SKM-1 (cell line): ENCODE results near the gene KIZ.
A peak's percentile ranks its signal among the peaks of the same experiment; 100 is the strongest.

Experiments
- DNase-seq: peaks from one replicate; lab custom pipeline; 2025; ENCODE audit not compliant: unreplicated experiment; lab: John Stamatoyannopoulos, UW

Gene KIZ, protein sequence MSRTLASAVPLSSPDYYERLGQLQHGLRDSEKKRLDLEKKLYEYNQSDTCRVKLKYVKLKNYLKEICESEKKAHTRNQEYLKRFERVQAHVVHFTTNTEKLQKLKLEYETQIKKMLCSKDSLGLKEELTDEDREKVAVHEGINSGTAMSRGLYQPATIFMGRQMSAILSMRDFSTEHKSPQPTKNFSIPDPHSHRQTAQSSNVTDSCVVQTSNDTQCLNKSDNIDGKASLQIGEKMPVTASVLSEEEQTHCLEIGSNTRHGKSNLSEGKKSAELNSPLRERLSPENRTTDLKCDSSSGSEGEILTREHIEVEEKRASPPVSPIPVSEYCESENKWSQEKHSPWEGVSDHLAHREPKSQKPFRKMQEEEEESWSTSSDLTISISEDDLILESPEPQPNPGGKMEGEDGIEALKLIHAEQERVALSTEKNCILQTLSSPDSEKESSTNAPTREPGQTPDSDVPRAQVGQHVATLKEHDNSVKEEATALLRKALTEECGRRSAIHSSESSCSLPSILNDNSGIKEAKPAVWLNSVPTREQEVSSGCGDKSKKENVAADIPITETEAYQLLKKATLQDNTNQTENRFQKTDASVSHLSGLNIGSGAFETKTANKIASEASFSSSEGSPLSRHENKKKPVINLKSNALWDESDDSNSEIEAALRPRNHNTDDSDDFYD

DNA sequence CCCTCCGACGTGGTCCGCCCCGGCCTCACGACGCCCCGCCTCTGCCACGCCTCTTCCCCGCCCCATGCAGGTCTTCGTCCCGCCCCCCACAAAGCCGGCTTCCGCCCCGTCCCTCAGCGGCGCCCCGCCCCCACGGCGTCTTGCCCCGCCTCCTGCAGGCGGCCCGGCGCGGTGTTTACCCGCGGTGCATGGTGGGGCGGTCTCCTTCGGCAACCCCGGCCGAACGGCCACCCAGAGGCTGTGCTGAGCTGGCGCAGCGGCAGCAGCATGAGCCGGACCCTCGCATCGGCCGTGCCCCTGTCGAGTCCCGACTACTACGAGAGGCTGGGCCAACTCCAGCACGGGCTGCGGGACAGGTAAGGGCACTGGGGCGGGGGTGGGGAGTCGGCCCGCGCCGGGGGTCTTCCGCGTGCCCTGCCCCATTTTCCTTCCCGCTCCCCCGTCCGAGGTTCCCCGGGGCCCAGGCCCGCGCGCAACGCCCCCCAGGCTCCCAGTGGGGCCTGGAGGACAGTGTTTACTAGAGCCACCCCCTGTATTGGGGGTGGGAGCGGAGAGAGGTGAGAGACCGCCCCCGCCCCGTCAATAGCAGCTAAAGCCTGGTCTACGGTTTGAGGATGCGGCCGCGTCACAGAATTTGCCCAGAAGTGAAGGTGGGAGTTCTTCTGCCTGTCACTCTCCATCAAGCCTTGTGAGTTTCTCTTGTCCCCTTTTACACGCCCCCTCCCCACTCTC, at the start of gene KIZ:
Gene KIZ (plus strand): TSS at position 234 of the 732 bp plus-strand sequence. CDS start 34 bp downstream, at position 268.
- DNase-seq, result peak; percentile 76

DNA sequence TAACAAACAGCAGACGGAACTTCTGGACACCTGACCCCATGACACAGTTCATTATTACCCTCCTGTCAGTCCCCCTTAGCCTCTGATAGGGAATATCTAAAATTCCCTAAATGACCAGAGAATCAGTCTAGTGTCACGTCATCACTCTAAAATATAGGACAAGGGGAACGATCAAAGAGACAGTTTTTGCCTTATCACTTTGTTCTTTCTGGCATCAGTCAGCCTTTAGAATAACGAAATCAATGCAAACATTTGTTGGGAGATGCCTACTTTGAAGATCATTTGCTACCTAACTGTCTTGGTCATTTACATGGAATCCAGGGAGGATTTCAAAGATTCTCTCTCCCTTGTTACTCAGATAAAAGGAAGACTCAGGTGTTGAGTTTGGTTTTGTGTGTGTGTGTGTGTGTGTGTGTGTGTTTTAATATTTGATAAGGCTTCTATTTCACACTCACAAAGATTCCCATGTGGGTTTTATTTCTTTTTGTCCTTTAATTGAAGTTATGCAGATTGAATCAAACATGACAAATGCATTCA, 48.0 kb upstream of the KIZ start:
- DNase-seq, result no peak

DNA sequence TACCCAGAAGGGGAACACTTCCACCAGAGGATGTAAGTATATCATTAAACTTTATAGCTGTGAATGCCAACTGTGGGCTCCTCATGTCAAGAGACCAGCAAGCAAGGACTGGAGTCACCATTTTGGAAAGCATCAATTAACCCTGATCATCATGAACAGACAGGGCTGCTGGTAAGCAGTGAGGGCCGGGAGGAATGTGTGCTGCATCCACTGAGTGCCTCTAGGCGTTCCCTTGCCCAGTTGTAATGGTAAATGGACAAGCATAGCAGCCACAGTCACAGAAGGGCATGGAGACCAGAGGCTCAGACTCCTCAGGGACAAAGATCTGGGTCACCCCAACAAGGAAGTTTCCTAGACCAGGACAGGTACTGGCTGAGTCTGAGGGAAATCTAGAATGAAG, 43.3 kb upstream of the KIZ start:
- no peak for DNase-seq

DNA sequence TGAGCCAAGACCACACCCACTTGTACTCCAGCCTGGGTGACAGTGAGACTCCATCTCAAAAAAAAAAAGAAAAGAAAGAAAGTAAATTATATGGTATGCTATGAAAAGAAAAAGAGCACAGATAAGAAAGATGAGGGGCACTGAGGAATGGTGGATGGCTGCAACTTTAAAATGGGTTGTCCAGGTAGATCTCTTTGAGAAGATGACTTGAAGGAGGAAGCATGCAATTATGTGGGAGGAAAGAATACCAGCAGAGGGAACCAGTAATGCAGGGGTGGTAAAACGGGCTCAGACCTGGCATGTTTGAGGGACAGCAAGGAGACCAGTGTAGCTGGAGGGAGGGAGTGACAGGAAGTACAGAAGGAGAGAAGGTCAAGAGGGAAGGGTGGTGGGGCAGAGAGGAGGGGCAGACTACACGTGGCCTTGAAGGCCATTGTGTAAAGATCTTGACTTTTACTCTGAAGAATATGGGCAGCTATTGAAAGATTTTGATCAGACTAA, 42.0 kb upstream of the KIZ start:
- DNase-seq, result no peak

DNA sequence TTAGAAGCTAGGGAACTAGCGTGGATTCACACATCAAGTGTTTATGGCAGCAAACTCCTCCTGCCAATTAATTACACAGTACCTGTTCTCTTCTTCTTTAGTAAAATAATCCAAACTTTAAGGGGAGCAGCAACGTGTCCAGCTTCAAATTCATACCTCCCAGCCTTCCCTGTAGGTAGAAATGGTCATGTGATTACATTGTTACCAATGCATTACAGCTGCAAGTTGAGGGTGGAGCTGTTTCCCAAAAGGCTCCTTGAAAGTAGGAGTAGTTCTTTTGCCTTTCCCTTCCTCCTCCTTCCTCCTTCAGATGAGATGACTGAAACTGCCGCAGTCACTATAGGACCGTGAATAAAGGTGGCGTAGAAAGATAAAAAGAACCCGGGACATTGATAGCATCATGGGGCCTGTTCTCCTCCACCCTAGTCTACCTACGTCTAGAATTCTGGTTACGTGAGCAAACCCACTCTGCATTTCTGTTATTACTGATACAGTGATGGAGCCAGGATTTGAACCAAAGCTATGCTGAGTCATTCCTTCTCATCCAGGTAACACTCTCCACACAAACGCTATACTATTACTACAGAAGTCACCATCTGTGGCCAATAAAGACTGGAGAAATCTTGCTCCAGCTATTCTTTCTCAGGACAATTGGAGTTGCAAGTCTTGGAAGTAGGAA, 37.9 kb upstream of the KIZ start:
- DNase-seq, result no peak

DNA sequence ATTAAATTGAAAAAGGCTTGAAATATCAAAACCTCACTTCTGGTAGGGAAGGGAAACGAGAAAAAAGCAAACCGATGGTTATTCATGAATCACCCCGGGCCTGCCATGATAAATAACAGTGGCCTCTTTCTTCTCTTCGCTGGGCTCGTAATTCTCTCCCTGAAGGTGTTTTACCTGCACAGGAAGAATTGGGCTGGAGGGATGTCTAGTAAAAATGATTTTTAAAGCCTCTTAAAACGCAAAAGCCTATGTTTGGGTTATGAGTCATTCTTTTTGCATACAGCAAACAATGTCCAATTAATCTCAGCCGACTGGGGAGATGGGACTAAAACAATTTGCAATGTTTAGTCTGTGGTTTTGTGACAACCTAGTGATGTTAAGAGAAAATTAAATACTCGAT, 36.5 kb upstream of the KIZ start:
- no peak for DNase-seq

DNA sequence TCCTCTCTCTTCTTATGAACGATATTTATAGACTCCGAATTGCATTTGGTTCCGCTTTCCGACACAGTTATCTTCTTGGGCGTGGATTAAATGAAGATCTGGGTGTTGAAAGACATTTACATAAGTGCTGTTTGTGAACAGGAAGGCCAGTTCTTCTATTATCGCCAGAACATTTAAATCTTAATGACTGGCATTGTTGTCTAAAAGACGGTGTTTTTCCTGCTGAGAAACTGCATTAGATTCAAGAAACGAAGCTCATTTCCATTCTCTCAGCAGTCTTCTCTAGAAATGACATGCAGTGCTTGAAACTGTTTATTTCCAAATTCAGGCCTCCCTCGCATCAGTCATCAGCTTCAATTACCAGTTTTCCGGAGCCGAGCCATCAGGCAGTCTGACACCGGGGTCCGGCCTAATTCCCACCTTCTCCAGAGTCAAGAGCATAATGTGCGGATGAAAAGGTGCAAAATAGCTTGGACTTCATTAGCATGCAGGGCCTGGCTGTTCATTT, 35.7 kb upstream of the KIZ start:
- peak; percentile 54 for DNase-seq

DNA sequence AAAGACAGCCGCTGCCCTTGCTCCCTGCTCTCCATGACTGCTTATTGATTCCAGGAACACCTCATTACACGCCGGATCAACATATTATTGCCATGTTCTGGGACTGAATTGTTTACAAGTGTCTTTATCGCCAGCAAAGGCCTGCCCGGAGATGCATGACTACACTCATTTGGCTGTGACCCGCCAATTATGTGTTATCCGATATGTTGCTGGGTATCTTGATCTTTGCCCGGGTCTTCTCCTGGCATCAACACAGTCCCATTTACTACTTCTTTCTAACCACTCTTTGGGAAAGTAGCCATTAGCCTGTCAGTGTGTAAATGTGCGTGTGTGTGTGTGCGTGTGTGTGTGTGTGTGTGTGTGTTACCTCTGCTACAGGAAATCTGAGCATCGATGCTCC, 35.2 kb upstream of the KIZ start:
- no peak for DNase-seq

DNA sequence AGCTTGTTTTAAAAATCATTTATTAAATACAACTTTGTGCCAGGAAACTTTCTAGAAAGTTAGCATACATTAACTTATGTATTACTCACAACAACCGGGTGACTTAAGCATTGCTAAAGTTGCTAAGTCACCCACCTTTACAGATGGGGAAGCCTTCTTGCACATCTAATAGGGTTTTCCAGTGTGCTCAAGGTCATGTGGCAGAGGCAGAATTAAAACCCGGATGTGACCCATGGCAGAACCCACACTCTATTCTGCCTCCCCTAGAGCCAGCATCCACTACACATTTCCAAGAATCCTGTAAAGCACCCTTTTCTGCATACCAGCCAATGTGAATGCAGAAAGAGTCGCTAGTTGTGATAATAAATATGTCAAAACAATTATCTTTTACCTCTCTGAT, 33.1 kb upstream of the KIZ start:
- DNase-seq, result no peak

DNA sequence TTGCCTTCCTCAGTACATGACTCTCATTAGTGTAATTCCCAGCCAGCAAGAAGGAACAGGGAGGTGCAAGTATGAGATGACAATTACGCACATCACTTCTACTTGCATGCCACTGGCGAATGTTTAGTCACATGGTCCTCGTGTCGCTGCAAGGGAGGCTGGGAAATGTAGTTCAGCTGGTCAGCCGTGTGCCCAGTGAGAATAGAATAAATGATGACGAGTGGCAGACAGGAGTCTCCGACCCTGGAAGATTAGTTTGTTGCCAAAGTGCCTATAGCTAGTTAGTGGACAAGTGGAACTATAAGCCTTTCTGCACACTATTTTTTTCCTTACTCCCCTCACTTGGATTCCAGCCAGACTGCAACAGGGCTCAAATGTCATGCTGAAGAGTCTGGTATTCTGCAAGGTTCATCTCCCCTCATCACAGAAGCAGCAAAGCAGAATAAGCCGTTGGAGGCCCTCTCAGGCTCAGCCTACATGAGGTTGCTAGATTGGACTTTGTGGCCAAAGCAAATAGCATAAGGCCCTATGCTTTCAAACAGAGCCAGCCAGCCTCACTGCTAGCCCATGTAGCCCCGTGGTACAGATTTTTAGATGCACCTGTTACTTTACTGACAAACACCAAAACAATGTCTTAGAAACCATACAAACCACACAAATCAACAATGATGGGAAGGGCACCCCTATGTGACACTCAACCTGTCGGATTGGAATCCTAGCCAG, 29.4 kb upstream of the KIZ start:
- no peak for DNase-seq

DNA sequence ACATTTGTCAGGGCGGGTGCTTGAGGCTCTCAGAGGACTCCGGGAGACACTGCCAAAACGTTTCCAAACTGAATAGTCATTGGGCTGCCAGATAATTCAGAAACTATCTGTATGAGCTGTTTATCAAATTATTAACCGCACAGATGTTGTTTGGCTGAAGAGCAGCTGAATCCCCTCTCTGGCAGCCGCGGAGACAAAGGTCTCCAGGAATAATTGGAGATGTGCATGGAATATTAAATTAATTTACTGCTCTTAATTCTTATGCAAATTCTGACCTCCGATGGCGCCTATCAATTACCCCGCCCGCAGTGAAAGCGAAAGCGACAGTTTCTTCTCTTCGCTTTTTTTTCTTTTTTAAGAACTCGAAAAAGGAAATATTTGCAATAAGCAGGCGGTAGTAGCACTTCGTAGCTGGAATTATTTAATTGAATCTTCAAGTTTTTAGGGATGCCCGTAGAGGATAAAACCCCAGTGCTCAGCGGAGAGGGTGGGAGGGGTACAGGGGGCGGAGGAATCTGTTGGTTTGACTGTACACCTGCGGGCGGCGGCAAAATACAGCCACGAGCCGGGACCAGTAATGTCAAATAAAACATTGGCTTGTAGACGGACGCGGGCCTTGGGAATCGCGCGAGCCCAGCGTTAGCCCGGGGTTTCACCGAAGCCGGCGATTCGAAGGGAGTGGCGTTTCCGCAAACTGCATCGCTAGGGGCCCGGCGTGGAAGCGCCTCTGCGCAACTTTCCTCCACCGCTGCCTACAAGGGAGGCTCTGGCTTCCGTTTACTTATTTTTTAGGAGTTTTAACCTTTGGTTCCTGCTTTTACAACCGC, 25.9 kb upstream of the KIZ start:
- peak; percentile 85 for DNase-seq

DNA sequence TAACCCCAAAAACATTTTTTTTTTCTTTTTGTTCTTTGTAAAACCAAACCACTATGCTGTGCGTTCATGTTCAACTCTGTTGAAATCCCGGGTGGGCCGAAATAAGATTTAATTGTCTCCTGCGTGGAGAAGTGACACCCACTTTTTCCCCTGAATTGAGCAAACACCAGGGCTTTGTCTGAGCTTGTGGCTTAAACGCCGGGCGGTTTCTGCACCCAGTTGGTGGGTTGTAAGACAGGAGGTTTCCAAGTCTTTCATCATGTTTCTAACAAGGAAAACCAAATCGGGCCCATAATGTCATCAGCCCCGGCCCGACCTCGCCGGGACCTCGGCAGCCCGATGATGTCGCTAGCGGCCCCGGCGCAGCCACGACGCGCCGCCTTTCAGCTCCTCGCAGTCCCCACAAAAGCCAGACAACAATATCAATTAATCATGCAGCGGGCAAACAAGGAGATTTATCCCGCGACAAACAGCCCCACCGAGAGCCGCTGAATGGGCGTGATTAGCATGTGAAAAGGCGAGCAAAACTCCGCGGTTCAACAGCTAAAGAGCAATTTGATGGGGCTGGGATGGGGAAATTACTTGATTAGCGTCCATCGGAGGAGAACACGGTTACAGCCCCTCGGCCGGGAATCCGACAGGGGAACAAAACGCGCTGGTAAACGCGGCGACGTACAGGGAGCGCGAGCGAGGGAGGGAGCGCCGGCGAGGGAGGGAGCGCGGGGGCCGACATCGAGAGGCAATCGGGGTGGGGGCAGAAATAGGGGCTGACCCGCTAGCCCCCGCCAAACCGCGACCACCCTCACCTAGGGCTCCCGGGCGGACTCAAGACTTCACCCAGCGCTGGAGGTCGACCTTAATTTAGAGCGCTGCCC, 25.1 kb upstream of the KIZ start:
- DNase-seq, result peak; percentile 85

DNA sequence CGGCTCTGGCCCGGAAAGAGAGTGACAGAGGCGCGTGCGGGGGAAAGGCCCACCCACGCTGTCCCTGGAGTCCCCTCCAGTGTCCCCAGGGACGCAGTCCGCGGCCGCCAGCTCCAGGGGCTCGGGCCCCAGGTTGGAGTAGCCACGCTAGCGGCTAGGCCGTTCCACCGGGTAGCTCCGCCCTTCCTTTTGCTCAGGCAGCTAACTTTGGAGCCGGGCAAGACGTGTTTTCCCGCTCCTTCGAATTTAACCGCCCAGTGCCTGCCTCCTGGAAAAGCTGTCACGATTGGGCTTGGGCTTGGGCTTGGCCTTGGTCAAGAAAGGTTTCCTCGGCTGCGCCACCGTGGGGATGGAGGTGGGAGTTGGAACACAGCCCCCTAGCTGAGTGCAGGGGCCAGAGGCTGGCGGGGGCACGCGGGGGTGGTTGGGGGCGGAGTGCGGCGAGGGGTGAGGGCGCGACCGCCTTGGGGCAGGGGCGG, 24.4 kb upstream of the KIZ start:
- DNase-seq, result no peak

DNA sequence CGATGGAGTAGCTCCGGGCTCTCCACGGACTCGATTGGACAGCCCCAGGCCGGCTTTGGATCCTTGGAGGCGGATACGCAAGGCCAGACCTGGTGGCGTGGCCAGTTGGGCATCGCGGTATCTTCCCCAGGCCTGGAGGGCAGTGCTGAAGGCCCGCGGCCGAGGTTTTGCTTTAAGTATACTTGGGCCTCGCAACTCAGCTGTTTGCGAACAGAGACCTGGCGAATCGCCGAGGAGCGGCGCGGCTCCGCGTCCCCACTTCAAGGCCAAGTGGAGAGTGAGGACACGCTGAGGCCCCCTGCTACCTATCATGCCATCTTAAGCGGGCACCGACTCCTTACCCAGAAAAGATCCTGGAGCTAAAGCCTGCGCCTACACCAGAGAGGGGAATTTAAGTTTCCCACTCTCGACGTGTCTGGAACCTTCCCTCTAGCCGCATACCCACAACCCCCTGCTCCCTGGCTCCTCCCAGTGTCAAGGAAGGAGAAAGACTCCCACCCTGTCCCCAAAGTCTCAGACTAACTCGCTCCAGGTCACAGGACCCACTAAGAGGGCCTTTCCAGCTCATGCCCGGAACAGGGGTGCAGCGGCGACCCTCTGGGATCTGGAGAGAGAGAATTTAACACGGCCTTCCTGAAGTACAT, 23.8 kb upstream of the KIZ start:
- DNase-seq, result no peak

DNA sequence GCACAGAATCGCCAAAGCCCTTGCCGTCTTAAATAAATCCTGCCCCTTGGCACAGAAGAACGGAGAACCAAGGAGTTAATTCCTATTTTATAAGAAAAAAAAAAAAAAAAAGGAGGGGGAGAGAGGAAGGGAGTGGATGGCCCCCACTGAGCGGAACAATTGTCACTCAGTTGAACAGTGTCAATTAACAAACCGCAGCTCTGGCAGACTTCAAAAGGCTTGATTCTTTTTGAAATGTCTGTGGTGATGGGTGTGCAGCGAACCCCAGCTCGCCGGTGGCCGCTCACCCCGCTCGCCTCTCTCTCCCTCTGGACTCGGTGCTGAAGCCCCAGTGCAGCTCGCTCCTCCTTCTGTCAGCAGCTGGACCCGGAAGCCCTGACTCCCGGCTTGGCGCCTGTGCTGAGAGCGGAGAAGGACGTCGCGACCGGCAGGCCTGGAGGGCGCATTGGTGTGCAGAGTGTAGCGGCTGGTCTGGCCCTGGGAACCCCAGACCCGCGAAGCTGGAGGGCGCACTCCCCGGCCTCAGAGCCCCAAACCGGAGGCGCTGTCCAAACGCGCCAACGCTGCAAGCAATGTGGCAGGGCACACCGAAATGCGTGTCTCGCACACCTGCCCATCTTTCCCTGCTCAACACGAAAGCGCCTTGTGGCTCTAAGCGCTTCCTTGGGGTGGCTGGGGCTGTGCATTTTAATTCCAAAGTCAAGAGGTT, 23.1 kb upstream of the KIZ start:
- DNase-seq, result no peak

DNA sequence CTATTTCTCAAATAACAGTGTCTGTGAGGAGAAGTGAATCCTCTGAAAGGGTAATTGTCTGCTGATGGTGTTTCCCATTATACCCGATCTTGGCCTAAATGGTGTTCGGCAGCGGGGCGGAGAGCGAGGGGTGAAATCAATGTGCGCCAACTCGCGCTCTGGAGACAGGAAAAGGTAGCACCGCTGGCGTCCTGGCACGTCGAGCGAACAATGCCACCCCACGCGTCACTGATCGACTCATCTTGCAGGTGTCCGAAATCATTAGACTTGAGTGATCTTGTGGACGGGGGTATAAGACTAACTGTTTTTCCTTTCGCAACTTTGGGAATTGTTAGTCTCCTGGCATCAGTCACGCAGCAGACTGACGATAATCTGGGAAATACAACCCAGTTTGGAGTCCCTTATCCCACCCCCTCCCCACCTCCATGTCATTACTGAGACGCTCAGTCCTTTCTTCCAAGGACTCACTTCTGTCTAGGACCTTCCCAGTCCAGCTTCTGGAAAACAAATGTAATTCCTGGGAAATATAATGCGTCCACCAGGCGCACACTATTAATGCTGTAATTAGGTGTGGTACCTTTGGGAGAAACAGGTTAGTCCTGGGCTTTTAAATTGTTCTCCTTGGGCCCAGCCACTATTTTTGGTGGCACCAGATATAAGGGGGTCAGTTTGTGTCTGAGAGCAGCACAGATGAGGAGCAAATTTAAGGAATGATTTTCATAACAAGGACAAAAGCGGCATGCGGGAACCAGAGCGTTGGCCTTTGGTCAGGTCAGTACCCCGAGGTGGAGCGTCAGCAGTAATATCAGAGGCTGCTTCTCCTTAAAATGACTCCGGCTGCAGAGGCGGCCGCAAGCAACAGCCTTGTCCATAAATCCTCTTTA, 22.1 kb upstream of the KIZ start:
- no peak for DNase-seq
